IPS-18a (cell line): Measurements from ENCODE around the gene KIF25.

ENCODE experiments used
- H3K27ac ChIP-seq: one replicate; pipeline ENCODE4 v1.5.1; 2013; ENCODE audit warnings: low read length
- H3K27me3 ChIP-seq: one replicate; pipeline ENCODE4 v1.6.1; 2013; ENCODE audit warnings: mild to moderate bottlenecking, low read length; ENCODE audit not compliant: control insufficient read depth, insufficient read depth
- H3K36me3 ChIP-seq: one replicate; pipeline ENCODE4 v1.6.1; 2013; ENCODE audit warnings: low read depth, low read length; ENCODE audit not compliant: control insufficient read depth
- H3K4me1 ChIP-seq: one replicate; pipeline ENCODE4 v1.6.1; 2013; ENCODE audit warnings: low read depth, low read length; ENCODE audit not compliant: control insufficient read depth
- H3K4me3 ChIP-seq: one replicate; pipeline ENCODE4 v1.5.1; 2013; ENCODE audit warnings: low read length
- H3K9ac ChIP-seq: one replicate; pipeline ENCODE4 v1.6.1; 2013; ENCODE audit warnings: mild to moderate bottlenecking, low read length, moderate library complexity
- H3K9me3 ChIP-seq: one replicate; pipeline ENCODE4 v1.6.1; 2013; ENCODE audit warnings: low read depth, low read length; ENCODE audit not compliant: control insufficient read depth

The KIF25 gene

DNA sequence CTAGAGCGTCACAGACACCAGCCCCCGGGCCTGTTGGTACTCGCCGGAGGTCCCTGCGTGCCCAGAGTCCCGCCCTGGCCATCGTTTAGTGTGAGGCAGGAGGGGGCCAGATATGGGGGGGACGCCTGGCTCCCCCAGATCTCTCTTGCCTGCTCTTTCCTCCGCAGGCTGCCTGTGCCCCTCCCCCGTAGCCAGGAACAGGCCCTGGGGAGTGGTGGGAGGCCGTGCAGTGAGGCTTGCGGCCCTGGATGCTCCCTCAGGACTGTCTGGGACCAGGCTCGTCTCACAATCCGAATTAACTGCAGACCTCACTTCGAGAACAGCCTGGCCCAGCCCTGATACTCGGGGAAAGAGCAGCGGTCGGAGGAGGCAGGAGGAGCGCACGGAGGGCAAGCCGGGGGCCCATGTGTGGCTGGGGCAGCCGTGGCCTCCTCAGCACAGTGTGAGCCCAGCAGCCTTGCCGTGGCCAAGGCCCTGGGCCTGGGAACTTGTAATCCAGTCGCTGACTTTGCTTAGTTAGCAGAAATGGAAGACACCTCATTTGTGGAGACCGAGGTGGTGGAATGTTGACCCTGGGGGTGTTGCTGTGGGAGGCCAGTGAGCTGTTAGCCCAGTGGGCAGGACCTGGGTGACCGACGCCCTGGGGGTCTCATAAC is 52.9 kb downstream of the KIF25 start:
- H3K27me3 ChIP-seq = no peaks in the 10 kb centered on the region
- H3K4me3 ChIP-seq = no peak overlapping the region
- no peak overlapping the region for H3K9ac ChIP-seq
- no peaks in the 10 kb centered on the region for H3K4me1 ChIP-seq
- H3K36me3 ChIP-seq = no peaks in the 10 kb centered on the region
- H3K27ac ChIP-seq = no peak overlapping the region
- H3K9me3 ChIP-seq = no peaks in the 10 kb centered on the region

DNA sequence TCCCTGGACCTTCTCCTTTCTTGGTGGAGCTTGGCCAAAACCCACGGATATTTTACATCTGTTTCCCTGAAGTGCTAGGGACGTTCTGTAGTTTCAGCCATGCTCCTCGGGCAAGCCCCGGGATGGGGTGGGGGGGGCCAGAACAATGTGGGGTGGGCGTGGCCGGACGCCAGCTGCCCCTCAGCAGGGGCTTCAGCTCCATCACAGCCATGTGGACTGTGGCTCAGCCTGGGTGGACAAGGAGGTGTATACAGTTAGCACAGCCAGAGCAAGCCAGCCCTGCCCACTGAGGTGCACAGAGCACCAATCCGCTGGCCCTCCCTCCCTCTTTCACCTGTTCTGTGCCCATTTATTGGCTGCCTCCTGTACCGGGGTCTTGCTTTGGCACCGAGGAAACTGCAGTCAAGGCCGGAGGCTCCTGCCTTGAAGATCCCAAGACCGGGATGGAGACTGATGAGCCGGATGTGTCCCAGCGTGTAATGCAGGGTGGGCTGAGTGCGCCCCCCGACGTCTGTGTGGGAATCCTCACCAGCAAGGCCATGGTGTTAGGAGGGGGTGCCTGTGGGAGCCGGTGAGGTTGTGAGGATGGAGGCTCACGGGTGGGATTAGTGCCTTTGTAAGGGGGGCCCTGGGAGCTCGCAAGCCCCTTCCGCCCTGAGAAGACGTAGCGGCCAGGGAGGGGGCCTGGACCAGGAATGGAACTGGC is 53.6 kb downstream of the KIF25 start:
- Histone ChIP-seq H3K27ac (no peak overlapping the region), H3K4me1 (no peaks in the 10 kb centered on the region), H3K36me3 (no peaks in the 10 kb centered on the region), H3K27me3 (no peaks in the 10 kb centered on the region), H3K9me3 (no peaks in the 10 kb centered on the region), H3K4me3 (no peak overlapping the region), H3K9ac (no peak overlapping the region)

DNA sequence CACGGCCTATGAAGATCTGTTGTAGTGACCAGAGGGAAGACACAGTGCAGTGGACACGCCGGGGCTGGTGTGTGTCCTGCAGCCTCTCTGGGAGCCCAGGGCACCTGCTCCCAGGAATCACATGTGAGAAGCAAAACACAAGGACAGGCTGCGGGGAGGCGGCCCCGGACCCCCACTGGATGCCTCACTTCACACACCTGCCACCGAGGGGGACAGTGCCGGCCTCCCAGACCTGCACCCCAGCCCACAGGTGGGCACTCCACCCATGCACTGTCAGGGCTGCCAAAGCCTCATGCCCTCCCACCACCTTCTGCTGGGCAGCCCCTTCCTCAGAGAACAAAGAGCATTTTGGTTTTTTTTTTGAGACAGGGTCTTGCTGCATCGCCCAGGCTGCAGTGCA is 54.2 kb downstream of the KIF25 start:
- Histone ChIP-seq H3K4me3 (no peak overlapping the region), H3K27me3 (no peaks in the 10 kb centered on the region), H3K4me1 (no peaks in the 10 kb centered on the region), H3K27ac (no peak overlapping the region), H3K36me3 (no peaks in the 10 kb centered on the region), H3K9ac (no peak overlapping the region), H3K9me3 (no peaks in the 10 kb centered on the region)

GRCh38 chr6:168052291-168052891 is 54.9 kb downstream of the KIF25 start:
- Histone ChIP-seq H3K9me3 (no peaks in the 10 kb centered on the region), H3K27ac (no peak overlapping the region), H3K4me3 (no peak overlapping the region), H3K36me3 (no peaks in the 10 kb centered on the region), H3K4me1 (no peaks in the 10 kb centered on the region), H3K27me3 (no peaks in the 10 kb centered on the region), H3K9ac (no peak overlapping the region)

- H3K9me3 ChIP-seq = no peaks in the 10 kb centered on the region
- no peaks in the 10 kb centered on the region for H3K4me1 ChIP-seq
- H3K4me3 ChIP-seq = no peak overlapping the region
- H3K27me3 ChIP-seq = no peaks in the 10 kb centered on the region
- H3K9ac ChIP-seq = no peak overlapping the region
- H3K27ac ChIP-seq = no peak overlapping the region
- H3K36me3 ChIP-seq = no peaks in the 10 kb centered on the region
Observed at GRCh38 chr6:168053086-168053956, 55.9 kb downstream of the KIF25 start.

DNA sequence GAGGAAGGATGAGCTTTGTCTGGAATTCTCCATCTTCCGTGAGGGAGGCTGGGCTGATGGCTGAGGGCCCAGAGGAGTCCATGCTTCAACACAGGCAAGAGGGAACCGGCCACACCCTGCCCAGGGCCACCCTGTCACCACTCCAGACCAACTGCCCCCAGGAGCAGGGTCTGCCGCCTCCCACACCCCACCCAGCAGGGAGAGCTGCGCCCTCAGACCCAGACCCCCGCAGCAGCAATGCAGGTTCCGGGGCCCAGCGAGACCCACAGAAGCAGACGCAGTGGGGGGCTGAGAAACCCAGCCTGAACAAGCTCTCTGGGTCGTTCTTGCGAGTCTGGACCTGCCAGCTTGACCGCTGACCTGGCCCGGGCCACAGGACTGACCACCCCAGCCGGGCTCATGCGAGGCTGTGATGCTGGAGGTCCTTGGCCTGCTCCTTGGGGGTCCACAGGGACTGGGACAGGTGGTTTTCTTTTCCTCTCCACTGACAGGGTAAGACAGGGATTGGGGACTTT is 56.5 kb downstream of the KIF25 start:
- H3K36me3 ChIP-seq = no peaks in the 10 kb centered on the region
- H3K27me3 ChIP-seq = no peaks in the 10 kb centered on the region
- H3K4me3 ChIP-seq = no peak overlapping the region
- no peak overlapping the region for H3K9ac ChIP-seq
- no peak overlapping the region for H3K27ac ChIP-seq
- no peaks in the 10 kb centered on the region for H3K4me1 ChIP-seq
- H3K9me3 ChIP-seq = no peaks in the 10 kb centered on the region

GRCh38 chr6:168054765-168055560 is 57.5 kb downstream of the KIF25 start:
- Histone ChIP-seq H3K9ac (no peak overlapping the region), H3K27me3 (no peaks in the 10 kb centered on the region), H3K4me1 (no peaks in the 10 kb centered on the region), H3K4me3 (no peak overlapping the region), H3K27ac (no peak overlapping the region), H3K36me3 (no peaks in the 10 kb centered on the region), H3K9me3 (no peaks in the 10 kb centered on the region)

- Histone ChIP-seq H3K4me3 (no peak overlapping the region), H3K27me3 (no peaks in the 10 kb centered on the region), H3K36me3 (no peaks in the 10 kb centered on the region), H3K9me3 (no peaks in the 10 kb centered on the region), H3K9ac (no peak overlapping the region), H3K4me1 (no peaks in the 10 kb centered on the region), H3K27ac (no peak overlapping the region)
Observed at GRCh38 chr6:168055696-168056489, 58.4 kb downstream of the KIF25 start.

- Histone ChIP-seq H3K9ac (no peak overlapping the region), H3K27ac (no peak overlapping the region), H3K36me3 (no peaks in the 10 kb centered on the region), H3K27me3 (no peaks in the 10 kb centered on the region), H3K4me3 (no peak overlapping the region), H3K4me1 (no peaks in the 10 kb centered on the region), H3K9me3 (no peaks in the 10 kb centered on the region)
Observed at GRCh38 chr6:168056892-168057527, 59.5 kb downstream of the KIF25 start.

- no peak overlapping the region for H3K27ac ChIP-seq
- no peak overlapping the region for H3K4me3 ChIP-seq
- no peak overlapping the region for H3K9ac ChIP-seq
- H3K36me3 ChIP-seq = no peaks in the 10 kb centered on the region
- no peaks in the 10 kb centered on the region for H3K27me3 ChIP-seq
- no peaks in the 10 kb centered on the region for H3K4me1 ChIP-seq
- H3K9me3 ChIP-seq = no peaks in the 10 kb centered on the region
Observed at GRCh38 chr6:168057836-168058235, 60.4 kb downstream of the KIF25 start.
